Measurements from ENCODE around the gene RTCA. TPM values are rescaled to one million over a fixed set of nuclear protein-coding genes. Genes with fewer than 3 reads are reported as not detected.
A peak's percentile ranks its signal among the peaks of the same experiment; 100 is the strongest.
"Not testable (repeated sequence)": the region's sequence is repeated elsewhere in the genome, so short reads cannot be mapped to it uniquely, and the experiment has no call there.

Gene RTCA
- total RNA-seq, 2 experiments from 2014 or later, result 47.8 to 53.0 TPM

- H3K27me3 Mint-ChIP-seq; H3K9me3 Mint-ChIP-seq (ENCODE audit: low read depth); H3K4me3 Mint-ChIP-seq; H3K4me1 Mint-ChIP-seq; ATAC-seq; intact Hi-C loops (cut with DNase I, micrococcal nuclease); DNase-seq; POLR2A ChIA-PET; H3K27ac Mint-ChIP-seq; H3K36me3 Mint-ChIP-seq (ENCODE audit: low read depth); CTCF ChIA-PET: not testable (repeated sequence)
Measured at GRCh38 chr1:100258427-100258826, 7.6 kb upstream of the RTCA start.

- CTCF ChIA-PET, result interaction anchor here (1.2 kb wide), 1 partner anchor 157 kb away, joined by 3 read pairs; no protein-coding TSS in a partner anchor
Measured at GRCh38 chr1:100261686-100262085, 4.3 kb upstream of the RTCA start.

GRCh38 chr1:100264081-100264480 lies 1.9 kb upstream of the RTCA start:
- H3K27ac Mint-ChIP-seq; DNase-seq; POLR2A ChIA-PET; H3K4me3 Mint-ChIP-seq; intact Hi-C loops (cut with DNase I, micrococcal nuclease); ATAC-seq; H3K9me3 Mint-ChIP-seq (ENCODE audit: low read depth); H3K27me3 Mint-ChIP-seq: not testable (repeated sequence)
- CTCF ChIA-PET, result interaction anchor here (0.6 kb wide), 1 partner anchor 222 kb away, joined by 4 read pairs; no protein-coding TSS in a partner anchor
- Mint-ChIP-seq H3K4me1 (peaks cover 20% of the 10 kb centered on the region), H3K36me3 (ENCODE audit: low read depth) (peaks cover 35% of the 10 kb centered on the region)

More at GRCh38 chr1:100261686-100262085, 4.3 kb upstream of the RTCA start:
- no peaks in the 10 kb centered on the region for H3K27me3 Mint-ChIP-seq
- ATAC-seq (no peak), DNase-seq (no peak)
- H3K4me3 Mint-ChIP-seq, result no peak overlapping the region
- intact Hi-C loops (cut with DNase I, micrococcal nuclease), result no loop called here
- no peaks in the 10 kb centered on the region for H3K9me3 Mint-ChIP-seq (ENCODE audit: low read depth)
- peaks cover 5% of the 10 kb centered on the region for H3K4me1 Mint-ChIP-seq
- POLR2A ChIA-PET, result no interaction called here
- H3K27ac Mint-ChIP-seq, result no peak overlapping the region
- H3K36me3 Mint-ChIP-seq (ENCODE audit: low read depth), result peaks cover 19% of the 10 kb centered on the region

- Mint-ChIP-seq H3K4me1 (peaks cover 28% of the 10 kb centered on the region), H3K27me3 (no peaks in the 10 kb centered on the region), H3K4me3 (peak overlapping the region; percentile 100), H3K36me3 (ENCODE audit: low read depth) (peaks cover 44% of the 10 kb centered on the region), H3K27ac (peak overlapping the region; percentile 99), H3K9me3 (ENCODE audit: low read depth) (no peaks in the 10 kb centered on the region)
- intact Hi-C loops (cut with DNase I, micrococcal nuclease), result loop anchor here (5.0 kb wide), 3 partner anchors 413 to 632 kb away; partner anchors contain the start of genes AGL (in 1 of the 2) and SLC30A7 (in 1 of the 2)
- POLR2A ChIA-PET, result interaction anchor here (0.6 to 1.2 kb wide), 3 partner anchors 16 to 1105 kb away, joined by 3 to 6 read pairs (median 5); partner anchors contain the start of genes DBT and TRMT13
- no peak for DNase-seq
- peak; percentile 21 for ATAC-seq
- CTCF ChIA-PET, result interaction anchor here (0.6 to 3.6 kb wide), 12 partner anchors 9 to 1092 kb away, joined by 3 to 16 read pairs (median 4); partner anchors contain the start of gene DBT
Measured at GRCh38 chr1:100265562-100265930, 470 bp upstream of the RTCA start.

- POLR2A ChIA-PET, result interaction anchor here (0.6 to 1.5 kb wide), 5 partner anchors 14 to 628 kb away, joined by 4 to 7 read pairs (median 5); partner anchors contain the start of genes CDC14A, DBT and TRMT13
- peaks cover 47% of the 10 kb centered on the region for H3K36me3 Mint-ChIP-seq (ENCODE audit: low read depth)
- no peaks in the 10 kb centered on the region for H3K9me3 Mint-ChIP-seq (ENCODE audit: low read depth)
- ATAC-seq (peak; percentile 33), DNase-seq (peak; percentile 45)
- H3K4me1 Mint-ChIP-seq, result peaks cover 37% of the 10 kb centered on the region
- peak overlapping the region; percentile 99 for H3K27ac Mint-ChIP-seq
- H3K4me3 Mint-ChIP-seq, result peak overlapping the region; percentile 100
- intact Hi-C loops (cut with DNase I, micrococcal nuclease), result loop anchor here (1.0 to 5.0 kb wide), 9 partner anchors 17 to 631 kb away; partner anchors contain the start of genes DBT (in 2 of the 2), TRMT13 (in 2 of the 2), AGL (in 1 of the 2) and SASS6 (in 1 of the 2)
- CTCF ChIA-PET, result interaction anchor here (0.6 to 3.6 kb wide), 11 partner anchors 9 to 1473 kb away, joined by 3 to 16 read pairs (median 7); partner anchors contain the start of gene DBT
- no peaks in the 10 kb centered on the region for H3K27me3 Mint-ChIP-seq
Measured at GRCh38 chr1:100266741-100267140, 725 bp downstream of the RTCA start.

- H3K4me1 Mint-ChIP-seq, result peaks cover 42% of the 10 kb centered on the region
- H3K27ac Mint-ChIP-seq, result peak overlapping the region; percentile 99
- peaks cover 51% of the 10 kb centered on the region for H3K36me3 Mint-ChIP-seq (ENCODE audit: low read depth)
- no peaks in the 10 kb centered on the region for H3K27me3 Mint-ChIP-seq
- no peaks in the 10 kb centered on the region for H3K9me3 Mint-ChIP-seq (ENCODE audit: low read depth)
- ChIA-PET POLR2A (interaction anchor here (0.6 to 1.5 kb wide), 4 partner anchors 14 to 134 kb away, joined by 4 to 7 read pairs (median 6); partner anchors contain the start of genes CDC14A, DBT and TRMT13), CTCF (interaction anchor here (1.2 to 3.6 kb wide), 6 partner anchors 8 to 601 kb away, joined by 4 to 16 read pairs (median 8); partner anchors contain the start of gene DBT)
- DNase-seq (no peak), ATAC-seq (no peak)
- intact Hi-C loops (cut with DNase I, micrococcal nuclease), result loop anchor here (2.0 to 5.0 kb wide), 4 partner anchors 134 to 630 kb away; partner anchors contain the start of genes AGL (in 1 of the 2), SASS6 (in 1 of the 2), SLC30A7 (in 1 of the 2) and TRMT13 (in 1 of the 2)
- H3K4me3 Mint-ChIP-seq, result peak overlapping the region; percentile 100
Measured at GRCh38 chr1:100267284-100267683, 1.3 kb downstream of the RTCA start.

- Mint-ChIP-seq H3K36me3 (ENCODE audit: low read depth) (peaks cover 50% of the 10 kb centered on the region), H3K27ac (peak overlapping the region; percentile 8), H3K9me3 (ENCODE audit: low read depth) (no peaks in the 10 kb centered on the region), H3K4me3 (peak overlapping the region; percentile 3), H3K27me3 (no peaks in the 10 kb centered on the region), H3K4me1 (peaks cover 44% of the 10 kb centered on the region)
- ChIA-PET POLR2A (interaction anchor here (0.6 kb wide), 1 partner anchor 129 kb away, joined by 3 read pairs; no protein-coding TSS in a partner anchor), CTCF (interaction anchor here (1.5 kb wide), 1 partner anchor 14 kb away, joined by 4 read pairs; no protein-coding TSS in a partner anchor)
- intact Hi-C loops (cut with DNase I, micrococcal nuclease), result loop anchor here (5.0 kb wide), 3 partner anchors 416 to 629 kb away; partner anchors contain the start of genes AGL (in 1 of the 2) and SLC30A7 (in 1 of the 2)
- no peak for DNase-seq
- ATAC-seq, result no peak
Measured at GRCh38 chr1:100268202-100268601, 2.2 kb downstream of the RTCA start.

GRCh38 chr1:100277866-100278265 lies 11.8 kb downstream of the RTCA start:
- Mint-ChIP-seq H3K4me3 (no peak overlapping the region), H3K9me3 (ENCODE audit: low read depth) (no peaks in the 10 kb centered on the region), H3K4me1 (peaks cover 13% of the 10 kb centered on the region), H3K27me3 (no peaks in the 10 kb centered on the region), H3K36me3 (ENCODE audit: low read depth) (peaks cover 60% of the 10 kb centered on the region), H3K27ac (peak overlapping the region; percentile 16)
- CTCF ChIA-PET, result interaction anchor here (0.9 kb wide), 1 partner anchor 181 kb away, joined by 3 read pairs; no protein-coding TSS in a partner anchor
- POLR2A ChIA-PET, result no interaction called here
- DNase-seq (peak; percentile 37), ATAC-seq (peak; percentile 47)
- intact Hi-C loops (cut with DNase I, micrococcal nuclease), result loop anchor here in 1 of 2 experiments (2.0 kb wide), 1 partner anchor 181 kb away; no protein-coding TSS in a partner anchor

GRCh38 chr1:100279358-100279923 lies 13.4 kb downstream of the RTCA start:
- CTCF ChIA-PET, result interaction anchor here (0.7 to 1.1 kb wide), 2 partner anchors 79 to 180 kb away, joined by 3 read pairs; no protein-coding TSS in a partner anchor
- Mint-ChIP-seq H3K27me3 (no peaks in the 10 kb centered on the region), H3K9me3 (ENCODE audit: low read depth) (no peaks in the 10 kb centered on the region), H3K4me3 (no peak overlapping the region), H3K36me3 (ENCODE audit: low read depth) (peaks cover 53% of the 10 kb centered on the region), H3K4me1 (peaks cover 10% of the 10 kb centered on the region), H3K27ac (peak overlapping the region; percentile 12)
- intact Hi-C loops (cut with DNase I, micrococcal nuclease), result no loop called here
- ATAC-seq, result no peak
- DNase-seq, result no peak
- POLR2A ChIA-PET, result interaction anchor here (0.6 kb wide), 1 partner anchor 119 kb away, joined by 10 read pairs; no protein-coding TSS in a partner anchor

GRCh38 chr1:100279954-100280682 lies 14.1 kb downstream of the RTCA start:
- DNase-seq, result no peak
- no peak overlapping the region for H3K27ac Mint-ChIP-seq
- ATAC-seq, result no peak
- ChIA-PET POLR2A (no interaction called here), CTCF (interaction anchor here (1.0 to 1.1 kb wide), 2 partner anchors 10 to 78 kb away, joined by 3 read pairs; no protein-coding TSS in a partner anchor)
- intact Hi-C loops (cut with DNase I, micrococcal nuclease), result no loop called here
- peaks cover 52% of the 10 kb centered on the region for H3K36me3 Mint-ChIP-seq (ENCODE audit: low read depth)
- H3K9me3 Mint-ChIP-seq (ENCODE audit: low read depth), result no peaks in the 10 kb centered on the region
- no peak overlapping the region for H3K4me3 Mint-ChIP-seq
- H3K4me1 Mint-ChIP-seq, result peaks cover 10% of the 10 kb centered on the region
- H3K27me3 Mint-ChIP-seq, result no peaks in the 10 kb centered on the region

- H3K4me1 Mint-ChIP-seq, result peaks cover 4% of the 10 kb centered on the region
- no peak for ATAC-seq
- H3K36me3 Mint-ChIP-seq (ENCODE audit: low read depth), result peaks cover 35% of the 10 kb centered on the region
- intact Hi-C loops (cut with DNase I, micrococcal nuclease), result no loop called here
- no peak overlapping the region for H3K27ac Mint-ChIP-seq
- DNase-seq, result no peak
- no peaks in the 10 kb centered on the region for H3K27me3 Mint-ChIP-seq
- H3K9me3 Mint-ChIP-seq (ENCODE audit: low read depth), result no peaks in the 10 kb centered on the region
- ChIA-PET POLR2A (no interaction called here), CTCF (interaction anchor here (0.8 to 1.2 kb wide), 3 partner anchors 9 to 175 kb away, joined by 3 to 4 read pairs (median 3); no protein-coding TSS in a partner anchor)
- H3K4me3 Mint-ChIP-seq, result no peak overlapping the region
Measured at GRCh38 chr1:100284591-100284990, 18.6 kb downstream of the RTCA start.

All from activated CD4-positive, alpha-beta T cell treated with anti-CD3 and anti-CD28 coated beads for 36 hours (primary cell).